Epidermal melanocyte (primary cell): Measurements from ENCODE around the gene TAF4.

ENCODE experiments used
- DNase-seq: peaks from one replicate; pipeline ENCODE4 v3.0.0; 2011; ENCODE audit warnings: low spot score; ENCODE audit not compliant: insufficient read length

The TAF4 gene

GRCh38 chr20:61965606-61966491 is 99.8 kb downstream of the TAF4 start:
- DNase-seq, result no peak

- no peak for DNase-seq
Observed at GRCh38 chr20:61964675-61965605, 100.7 kb downstream of the TAF4 start.

GRCh38 chr20:61963885-61964674 is 101.6 kb downstream of the TAF4 start:
- DNase-seq, result no peak

- DNase-seq, result no peak
Observed at GRCh38 chr20:61963149-61963548, 102.5 kb downstream of the TAF4 start.

GRCh38 chr20:61960836-61961235 is 104.8 kb downstream of the TAF4 start:
- DNase-seq, result no peak

GRCh38 chr20:61958773-61959700 is 106.6 kb downstream of the TAF4 start:
- no peak for DNase-seq

- no peak for DNase-seq
Observed at GRCh38 chr20:61957961-61958715, 107.5 kb downstream of the TAF4 start.

- DNase-seq, result no peak
Observed at GRCh38 chr20:61956396-61957342, 109.0 kb downstream of the TAF4 start.

- no peak for DNase-seq
Observed at GRCh38 chr20:61955668-61956395, 109.8 kb downstream of the TAF4 start.

- no peak for DNase-seq
Observed at GRCh38 chr20:61954276-61955021, 111.2 kb downstream of the TAF4 start.

GRCh38 chr20:61953037-61954021 is 112.4 kb downstream of the TAF4 start:
- DNase-seq, result no peak

- DNase-seq, result no peak
Observed at GRCh38 chr20:61951695-61952533, 113.8 kb downstream of the TAF4 start.

- DNase-seq, result no peak
Observed at GRCh38 chr20:61950641-61951071, 115.0 kb downstream of the TAF4 start.

- DNase-seq, result no peak
Observed at GRCh38 chr20:61949714-61950640, 115.7 kb downstream of the TAF4 start.
